ENCODE results near the gene COL4A1.

DNA sequence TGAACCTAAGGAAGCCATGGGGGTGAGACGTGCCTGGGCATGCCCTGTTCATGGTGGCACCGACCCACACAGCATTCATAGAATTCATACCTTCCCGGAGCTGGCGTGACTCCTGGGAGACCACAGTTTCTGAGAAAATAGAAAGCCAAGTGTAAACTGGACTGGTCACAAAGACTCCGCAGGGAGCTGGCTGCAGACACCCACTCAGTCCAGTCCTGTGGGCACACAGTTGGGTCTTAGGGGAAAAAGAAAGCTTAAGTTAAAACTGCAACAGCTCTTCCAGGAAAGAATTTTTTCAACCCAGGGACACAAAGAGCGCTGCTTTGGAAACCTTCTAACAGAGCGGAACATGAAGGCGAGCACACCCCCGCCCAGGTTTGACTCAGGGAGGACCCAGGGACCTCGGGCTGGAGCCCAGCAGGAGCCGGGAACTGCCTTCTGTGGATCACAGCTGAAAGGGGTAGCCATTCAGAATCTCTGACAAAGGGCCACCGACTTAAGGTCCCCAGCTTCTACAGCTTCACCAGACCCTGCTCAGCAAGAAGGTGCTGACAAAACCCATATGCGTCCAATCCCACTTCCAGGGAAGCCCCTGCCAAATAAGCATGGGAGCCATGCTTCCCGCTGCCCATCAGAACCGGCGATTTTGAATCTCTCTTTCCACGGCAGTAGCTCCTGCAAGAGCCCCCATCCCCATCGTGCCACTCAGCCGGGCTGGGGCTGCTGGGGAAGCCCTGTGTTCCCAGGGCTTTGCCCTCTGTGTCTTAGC, 183.7 kb downstream of the COL4A1 start:
- TF ChIP-seq YY1 (IDR thresholded peaks at IDR 0.05; ENCODE audit: low read depth), result no peak
- TF ChIP-seq, protein P1, sequence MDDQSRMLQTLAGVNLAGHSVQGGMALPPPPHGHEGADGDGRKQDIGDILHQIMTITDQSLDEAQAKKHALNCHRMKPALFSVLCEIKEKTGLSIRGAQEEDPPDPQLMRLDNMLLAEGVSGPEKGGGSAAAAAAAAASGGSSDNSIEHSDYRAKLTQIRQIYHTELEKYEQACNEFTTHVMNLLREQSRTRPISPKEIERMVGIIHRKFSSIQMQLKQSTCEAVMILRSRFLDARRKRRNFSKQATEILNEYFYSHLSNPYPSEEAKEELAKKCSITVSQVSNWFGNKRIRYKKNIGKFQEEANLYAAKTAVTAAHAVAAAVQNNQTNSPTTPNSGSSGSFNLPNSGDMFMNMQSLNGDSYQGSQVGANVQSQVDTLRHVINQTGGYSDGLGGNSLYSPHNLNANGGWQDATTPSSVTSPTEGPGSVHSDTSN (IDR thresholded peaks at IDR 0.05), result no peak
- TF ChIP-seq, protein P2, sequence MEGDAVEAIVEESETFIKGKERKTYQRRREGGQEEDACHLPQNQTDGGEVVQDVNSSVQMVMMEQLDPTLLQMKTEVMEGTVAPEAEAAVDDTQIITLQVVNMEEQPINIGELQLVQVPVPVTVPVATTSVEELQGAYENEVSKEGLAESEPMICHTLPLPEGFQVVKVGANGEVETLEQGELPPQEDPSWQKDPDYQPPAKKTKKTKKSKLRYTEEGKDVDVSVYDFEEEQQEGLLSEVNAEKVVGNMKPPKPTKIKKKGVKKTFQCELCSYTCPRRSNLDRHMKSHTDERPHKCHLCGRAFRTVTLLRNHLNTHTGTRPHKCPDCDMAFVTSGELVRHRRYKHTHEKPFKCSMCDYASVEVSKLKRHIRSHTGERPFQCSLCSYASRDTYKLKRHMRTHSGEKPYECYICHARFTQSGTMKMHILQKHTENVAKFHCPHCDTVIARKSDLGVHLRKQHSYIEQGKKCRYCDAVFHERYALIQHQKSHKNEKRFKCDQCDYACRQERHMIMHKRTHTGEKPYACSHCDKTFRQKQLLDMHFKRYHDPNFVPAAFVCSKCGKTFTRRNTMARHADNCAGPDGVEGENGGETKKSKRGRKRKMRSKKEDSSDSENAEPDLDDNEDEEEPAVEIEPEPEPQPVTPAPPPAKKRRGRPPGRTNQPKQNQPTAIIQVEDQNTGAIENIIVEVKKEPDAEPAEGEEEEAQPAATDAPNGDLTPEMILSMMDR (IDR thresholded peaks at IDR 0.05), result no peak
